HCT116 (cell line): ENCODE results near the gene ATP10B. TPM values are rescaled to one million over a fixed set of nuclear protein-coding genes. Genes with fewer than 3 reads are reported as not detected.

Experiments
- ATAC-seq: fragments of 200-7000 bp; cut with Tn5 transposase; 2 replicates; pipeline ENCODE4 v1.9.1; 2020; ENCODE audit warnings: mild to moderate bottlenecking, moderate library complexity
- BruUV-seq: library from RNA; stranded (reverse); fragments of 400-500 nt; replicated peaks from 2 replicates; lab custom pipeline; 2021; lab: Mats Ljungman, UMichigan
- CTCF ChIA-PET: fragments of 300-600 bp; sonication (Branson Sonifier 250); formaldehyde crosslinking; loops from one replicate; lab custom pipeline; 2021; ENCODE audit warnings: antibody characterized with exemption; lab: Charles Lee
- POLR2A ChIA-PET: fragments of 300-600, 350-600 bp; sonication (Branson Sonifier 250); formaldehyde crosslinking; loops from one replicate; lab custom pipeline; 2021; ENCODE audit warnings: antibody characterized with exemption; lab: Charles Lee
- RAD21 ChIA-PET, 2 experiments: fragments of 300-600 bp; sonication (Branson Sonifier 250); formaldehyde crosslinking; loops; one replicate each; lab custom pipeline; 2023; ENCODE audit warnings: low total read pairs in 2 of 2; ENCODE audit not compliant: uncharacterized antibody in 2 of 2, unreplicated experiment in 2 of 2, low non-redundant PET in 1 of 2; lab: Charles Lee
- DNase-seq: peaks from one replicate; pipeline ENCODE4 v3.0.0-alpha.2; 2010; ENCODE audit warnings: low read depth, low spot score
- H2AFZ ChIP-seq: fragments of 200-600 bp; shearing (Covaris generic), sonication (generic); 2 replicates; pipeline ENCODE4 v1.6.1; 2017; ENCODE audit warnings: low read depth, mixed run types, mixed read lengths, antibody characterized with exemption, low read length; ENCODE audit not compliant: poor library complexity, severe bottlenecking
- H3K27ac ChIP-seq: 2 replicates; pipeline ENCODE4 v1.5.1; 2012; ENCODE audit warnings: low read depth, low read length
- H3K27me3 ChIP-seq: fragments of 200-600 bp; sonication (generic); 2 replicates; pipeline ENCODE4 v1.6.1; 2016; ENCODE audit warnings: mixed run types, low read length, mixed read lengths; ENCODE audit not compliant: insufficient read depth
- H3K36me3 ChIP-seq, 2 experiments: fragments of 200-500 bp in 1 of 2; fragments of 200-600 bp in 1 of 2; sonication (Bioruptor generic) in 1 of 2; sonication (generic) in 1 of 2; 2 replicates each; pipeline versions ENCODE4 v1.5.1 to v1.6.1; 2014 to 2016; ENCODE audit warnings: low read length in 2 of 2, inconsistent platforms in 1 of 2, mixed read lengths in 1 of 2, mixed run types in 1 of 2; ENCODE audit not compliant: insufficient read depth in 2 of 2, control insufficient read depth in 1 of 2
- H3K4me1 ChIP-seq, 2 experiments: fragments of 200-600 bp in 1 of 2; sonication (generic) in 1 of 2; 2 replicates each; pipeline versions ENCODE4 v1.5.1 to v1.6.1; 2012 to 2017; ENCODE audit warnings: low read length in 2 of 2, inconsistent platforms in 1 of 2, mild to moderate bottlenecking in 1 of 2, mixed read lengths in 1 of 2, mixed run types in 1 of 2, moderate library complexity in 1 of 2; ENCODE audit not compliant: insufficient read depth in 2 of 2, control insufficient read depth in 1 of 2
- H3K4me2 ChIP-seq: fragments of 200-600 bp; sonication (generic); 2 replicates; pipeline ENCODE4 v1.6.1; 2017; ENCODE audit warnings: mixed run types, low read length, mixed read lengths
- H3K4me3 ChIP-seq, 2 experiments: fragments of 200-600 bp in 1 of 2; sonication (generic) in 1 of 2; replicated peaks in 1 of 2; 2 replicates each; pipeline ENCODE4 v1.5.1; 2011 to 2016; ENCODE audit warnings: low read length in 2 of 2, control low read depth in 1 of 2, low read depth in 1 of 2, mild to moderate bottlenecking in 1 of 2, mixed read lengths in 1 of 2, mixed run types in 1 of 2
- H3K79me2 ChIP-seq: fragments of 200-600 bp; sonication (generic); 2 replicates; pipeline ENCODE4 v1.6.1; 2017; ENCODE audit warnings: mild to moderate bottlenecking, mixed run types, low read length, moderate library complexity, mixed read lengths; ENCODE audit not compliant: insufficient read depth
- H3K9ac ChIP-seq: fragments of 200-600 bp; sonication (generic); 2 replicates; pipeline ENCODE4 v1.6.1; 2016; ENCODE audit warnings: low read length, mixed read lengths
- H3K9me2 ChIP-seq: fragments of 200-600 bp; sonication (generic), shearing (Covaris generic); 2 replicates; pipeline ENCODE4 v1.6.1; 2017; ENCODE audit warnings: mixed run types, mild to moderate bottlenecking, moderate library complexity; ENCODE audit not compliant: insufficient read depth
- H3K9me3 ChIP-seq, 2 experiments: fragments of 200-500 bp in 1 of 2; fragments of 200-600 bp in 1 of 2; sonication (Bioruptor generic) in 1 of 2; sonication (generic) in 1 of 2; 2 replicates each; pipeline ENCODE4 v1.6.1; 2014 to 2017; ENCODE audit warnings: low read length in 2 of 2, mixed read lengths in 2 of 2, inconsistent platforms in 1 of 2, low read depth in 1 of 2, mild to moderate bottlenecking in 1 of 2, mixed run types in 1 of 2, moderate library complexity in 1 of 2; ENCODE audit not compliant: control insufficient read depth in 1 of 2, insufficient read depth in 1 of 2
- H4K20me1 ChIP-seq: fragments of 200-600 bp; sonication (generic), shearing (Covaris generic); 2 replicates; pipeline ENCODE4 v1.6.1; 2017; ENCODE audit warnings: mixed run types, mild to moderate bottlenecking, moderate library complexity; ENCODE audit not compliant: insufficient read depth
- CEBPB ChIP-seq: IDR thresholded peaks from 2 replicates; pipeline ENCODE4 v1.6.1; 2012; ENCODE audit warnings: low read depth
- EGR1 ChIP-seq: IDR thresholded peaks from 2 replicates; pipeline ENCODE4 v1.6.1; 2012; ENCODE audit warnings: low read depth
- ELF1 ChIP-seq: IDR thresholded peaks from 2 replicates; pipeline ENCODE4 v1.6.1; 2012; ENCODE audit warnings: low read depth, borderline replicate concordance
- FOSL1 ChIP-seq: IDR thresholded peaks from 2 replicates; pipeline ENCODE4 v1.6.1; 2012; ENCODE audit warnings: low read depth
- POLR2A ChIP-seq: IDR thresholded peaks from 2 replicates; pipeline ENCODE4 v1.7.0; 2011; ENCODE audit warnings: borderline replicate concordance; ENCODE audit not compliant: insufficient read depth, insufficient read length; ENCODE audit errors: extremely low read depth
- POLR2AphosphoS5 ChIP-seq: IDR thresholded peaks from 2 replicates; pipeline ENCODE4 v1.6.1; 2011; ENCODE audit warnings: mild to moderate bottlenecking, low read depth, low read length, moderate library complexity
- SIN3A ChIP-seq: IDR thresholded peaks from 2 replicates; pipeline ENCODE4 v1.6.1; 2012; ENCODE audit warnings: low read depth
- SP1 ChIP-seq: IDR thresholded peaks from 2 replicates; pipeline ENCODE4 v1.6.1; 2012; ENCODE audit warnings: low read depth
- SRF ChIP-seq: IDR thresholded peaks from 2 replicates; pipeline ENCODE4 v1.6.1; 2012; ENCODE audit warnings: low read depth
- YY1 ChIP-seq: IDR thresholded peaks from 2 replicates; pipeline ENCODE4 v1.6.1; 2011; ENCODE audit warnings: low read length, low read depth, moderate library complexity, mild to moderate bottlenecking; ENCODE audit not compliant: insufficient replicate concordance; ENCODE audit errors: extremely low read depth
- ZFX ChIP-seq: fragments of 450-650 bp; IDR thresholded peaks from 2 replicates; pipeline ENCODE4 v1.6.1; 2017
- intact Hi-C: fragments of 100-400 bp; cut with micrococcal nuclease; formaldehyde crosslinking; loops from 2 replicates; pipeline ENCODE4 v1.10.0; 2022
- total RNA-seq: library from RNA; stranded (reverse); gene quantifications from one replicate; pipeline ENCODE4 v1.2.1, GENCODE V29; 2021; ENCODE audit not compliant: unreplicated experiment
- TF ChIP-seq, protein P1 (sequence below), 3 experiments: fragments of 200-600 bp in 1 of 3; sonication (generic) in 1 of 3; IDR thresholded peaks in 2 of 3; conservative IDR thresholded peaks in 1 of 3; 2 replicates each; pipeline ENCODE4 v1.5.1; 2012 to 2017; ENCODE audit warnings: low read depth in 2 of 3, low read length in 2 of 3, antibody characterized with exemption in 1 of 3, borderline replicate concordance in 1 of 3, control low read depth in 1 of 3, mild to moderate bottlenecking in 1 of 3, mixed read lengths in 1 of 3, mixed run types in 1 of 3, moderate library complexity in 1 of 3; ENCODE audit not compliant: insufficient read depth in 1 of 3
- TF ChIP-seq, protein P2 (sequence below): IDR thresholded peaks from 2 replicates; pipeline ENCODE4 v1.6.1; 2011; ENCODE audit warnings: mild to moderate bottlenecking, low read length, moderate library complexity; ENCODE audit not compliant: insufficient replicate concordance; ENCODE audit errors: extremely low read depth
- TF ChIP-seq, protein P3 (sequence below): IDR thresholded peaks from 2 replicates; pipeline ENCODE4 v1.6.1; 2012; ENCODE audit warnings: low read depth
- TF ChIP-seq, protein P4 (sequence below): IDR thresholded peaks from 2 replicates; pipeline ENCODE4 v1.6.1; 2012
- TF ChIP-seq, protein P5 (sequence below): IDR thresholded peaks from 2 replicates; pipeline ENCODE4 v1.6.1; 2012

ATP10B gene
- total RNA-seq, 1 experiment from 2014 or later, result 0.07 TPM

DNA sequence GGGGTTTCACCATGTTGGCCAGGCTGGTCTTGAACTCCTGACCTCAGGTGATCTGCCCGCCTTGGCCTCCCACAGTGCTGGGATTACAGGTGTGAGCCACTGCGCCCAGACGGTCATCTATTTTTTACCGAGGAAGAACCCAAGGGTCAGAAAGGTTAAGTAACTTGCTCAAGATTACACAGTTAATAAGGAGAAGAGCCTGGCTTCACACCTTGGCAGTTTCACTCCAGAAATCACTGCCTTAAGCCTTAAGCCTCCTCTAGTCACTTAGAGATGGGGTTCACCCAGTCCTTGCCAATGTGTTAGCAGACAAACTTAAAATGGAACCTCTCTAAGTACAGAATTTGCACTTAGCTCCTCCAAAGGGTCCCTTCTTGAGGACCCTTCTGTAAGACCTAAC lies 314.1 kb downstream of the ATP10B start:
- DNase-seq, result no peak
- TF ChIP-seq, protein P1, sequence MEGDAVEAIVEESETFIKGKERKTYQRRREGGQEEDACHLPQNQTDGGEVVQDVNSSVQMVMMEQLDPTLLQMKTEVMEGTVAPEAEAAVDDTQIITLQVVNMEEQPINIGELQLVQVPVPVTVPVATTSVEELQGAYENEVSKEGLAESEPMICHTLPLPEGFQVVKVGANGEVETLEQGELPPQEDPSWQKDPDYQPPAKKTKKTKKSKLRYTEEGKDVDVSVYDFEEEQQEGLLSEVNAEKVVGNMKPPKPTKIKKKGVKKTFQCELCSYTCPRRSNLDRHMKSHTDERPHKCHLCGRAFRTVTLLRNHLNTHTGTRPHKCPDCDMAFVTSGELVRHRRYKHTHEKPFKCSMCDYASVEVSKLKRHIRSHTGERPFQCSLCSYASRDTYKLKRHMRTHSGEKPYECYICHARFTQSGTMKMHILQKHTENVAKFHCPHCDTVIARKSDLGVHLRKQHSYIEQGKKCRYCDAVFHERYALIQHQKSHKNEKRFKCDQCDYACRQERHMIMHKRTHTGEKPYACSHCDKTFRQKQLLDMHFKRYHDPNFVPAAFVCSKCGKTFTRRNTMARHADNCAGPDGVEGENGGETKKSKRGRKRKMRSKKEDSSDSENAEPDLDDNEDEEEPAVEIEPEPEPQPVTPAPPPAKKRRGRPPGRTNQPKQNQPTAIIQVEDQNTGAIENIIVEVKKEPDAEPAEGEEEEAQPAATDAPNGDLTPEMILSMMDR (IDR thresholded peaks at IDR 0.05 in 2 of 3, conservative IDR thresholded peaks at IDR 0.05 in 1 of 3; ENCODE audit: borderline replicate concordance in 1 of 3, insufficient read depth in 1 of 3, low read depth in 2 of 3, low read length in 2 of 3), result no peak
- TF ChIP-seq FOSL1 (no peak), SRF (no peak), EGR1 (no peak), POLR2AphosphoS5 (no peak), ZFX (no peak), YY1 (no peak), SP1 (no peak), CEBPB (no peak), POLR2A (no peak), ELF1 (no peak), SIN3A (no peak)
- TF ChIP-seq, protein P2, sequence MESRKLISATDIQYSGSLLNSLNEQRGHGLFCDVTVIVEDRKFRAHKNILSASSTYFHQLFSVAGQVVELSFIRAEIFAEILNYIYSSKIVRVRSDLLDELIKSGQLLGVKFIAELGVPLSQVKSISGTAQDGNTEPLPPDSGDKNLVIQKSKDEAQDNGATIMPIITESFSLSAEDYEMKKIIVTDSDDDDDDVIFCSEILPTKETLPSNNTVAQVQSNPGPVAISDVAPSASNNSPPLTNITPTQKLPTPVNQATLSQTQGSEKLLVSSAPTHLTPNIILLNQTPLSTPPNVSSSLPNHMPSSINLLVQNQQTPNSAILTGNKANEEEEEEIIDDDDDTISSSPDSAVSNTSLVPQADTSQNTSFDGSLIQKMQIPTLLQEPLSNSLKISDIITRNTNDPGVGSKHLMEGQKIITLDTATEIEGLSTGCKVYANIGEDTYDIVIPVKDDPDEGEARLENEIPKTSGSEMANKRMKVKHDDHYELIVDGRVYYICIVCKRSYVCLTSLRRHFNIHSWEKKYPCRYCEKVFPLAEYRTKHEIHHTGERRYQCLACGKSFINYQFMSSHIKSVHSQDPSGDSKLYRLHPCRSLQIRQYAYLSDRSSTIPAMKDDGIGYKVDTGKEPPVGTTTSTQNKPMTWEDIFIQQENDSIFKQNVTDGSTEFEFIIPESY, result no peak
- TF ChIP-seq, protein P3, sequence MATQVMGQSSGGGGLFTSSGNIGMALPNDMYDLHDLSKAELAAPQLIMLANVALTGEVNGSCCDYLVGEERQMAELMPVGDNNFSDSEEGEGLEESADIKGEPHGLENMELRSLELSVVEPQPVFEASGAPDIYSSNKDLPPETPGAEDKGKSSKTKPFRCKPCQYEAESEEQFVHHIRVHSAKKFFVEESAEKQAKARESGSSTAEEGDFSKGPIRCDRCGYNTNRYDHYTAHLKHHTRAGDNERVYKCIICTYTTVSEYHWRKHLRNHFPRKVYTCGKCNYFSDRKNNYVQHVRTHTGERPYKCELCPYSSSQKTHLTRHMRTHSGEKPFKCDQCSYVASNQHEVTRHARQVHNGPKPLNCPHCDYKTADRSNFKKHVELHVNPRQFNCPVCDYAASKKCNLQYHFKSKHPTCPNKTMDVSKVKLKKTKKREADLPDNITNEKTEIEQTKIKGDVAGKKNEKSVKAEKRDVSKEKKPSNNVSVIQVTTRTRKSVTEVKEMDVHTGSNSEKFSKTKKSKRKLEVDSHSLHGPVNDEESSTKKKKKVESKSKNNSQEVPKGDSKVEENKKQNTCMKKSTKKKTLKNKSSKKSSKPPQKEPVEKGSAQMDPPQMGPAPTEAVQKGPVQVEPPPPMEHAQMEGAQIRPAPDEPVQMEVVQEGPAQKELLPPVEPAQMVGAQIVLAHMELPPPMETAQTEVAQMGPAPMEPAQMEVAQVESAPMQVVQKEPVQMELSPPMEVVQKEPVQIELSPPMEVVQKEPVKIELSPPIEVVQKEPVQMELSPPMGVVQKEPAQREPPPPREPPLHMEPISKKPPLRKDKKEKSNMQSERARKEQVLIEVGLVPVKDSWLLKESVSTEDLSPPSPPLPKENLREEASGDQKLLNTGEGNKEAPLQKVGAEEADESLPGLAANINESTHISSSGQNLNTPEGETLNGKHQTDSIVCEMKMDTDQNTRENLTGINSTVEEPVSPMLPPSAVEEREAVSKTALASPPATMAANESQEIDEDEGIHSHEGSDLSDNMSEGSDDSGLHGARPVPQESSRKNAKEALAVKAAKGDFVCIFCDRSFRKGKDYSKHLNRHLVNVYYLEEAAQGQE, result no peak
- TF ChIP-seq, protein P4, sequence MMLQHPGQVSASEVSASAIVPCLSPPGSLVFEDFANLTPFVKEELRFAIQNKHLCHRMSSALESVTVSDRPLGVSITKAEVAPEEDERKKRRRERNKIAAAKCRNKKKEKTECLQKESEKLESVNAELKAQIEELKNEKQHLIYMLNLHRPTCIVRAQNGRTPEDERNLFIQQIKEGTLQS, result no peak
- TF ChIP-seq, protein P5, sequence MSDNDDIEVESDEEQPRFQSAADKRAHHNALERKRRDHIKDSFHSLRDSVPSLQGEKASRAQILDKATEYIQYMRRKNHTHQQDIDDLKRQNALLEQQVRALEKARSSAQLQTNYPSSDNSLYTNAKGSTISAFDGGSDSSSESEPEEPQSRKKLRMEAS, result no peak
- Histone ChIP-seq H3K9ac (no peak overlapping the region), H3K79me2 (no peaks in the 10 kb centered on the region), H3K4me1 (no peaks in the 10 kb centered on the region), H3K9me2 (no peaks in the 10 kb centered on the region), H3K9me3 (no peaks in the 10 kb centered on the region), H3K27ac (no peak overlapping the region), H3K4me3 (no peak overlapping the region), H2AFZ (no peak overlapping the region), H3K36me3 (no peaks in the 10 kb centered on the region), H4K20me1 (no peaks in the 10 kb centered on the region), H3K27me3 (0 out of 2 replicates have a peak, but pooled peaks cover 6% of the 10 kb centered on the region), H3K4me2 (no peak overlapping the region)
- no peak for ATAC-seq
- ChIA-PET POLR2A (no interaction called here), CTCF (no interaction called here), RAD21 (no interaction called here)
- BruUV-seq, result no TSS peak
- intact Hi-C loops, result no loop called here
